Measurements from ENCODE around the gene TRRAP.
A peak's percentile ranks its signal among the peaks of the same experiment; 100 is the strongest.
"Not testable (repeated sequence)": the region's sequence is repeated elsewhere in the genome, so short reads cannot be mapped to it uniquely, and the experiment has no call there.

TRRAP gene

DNA sequence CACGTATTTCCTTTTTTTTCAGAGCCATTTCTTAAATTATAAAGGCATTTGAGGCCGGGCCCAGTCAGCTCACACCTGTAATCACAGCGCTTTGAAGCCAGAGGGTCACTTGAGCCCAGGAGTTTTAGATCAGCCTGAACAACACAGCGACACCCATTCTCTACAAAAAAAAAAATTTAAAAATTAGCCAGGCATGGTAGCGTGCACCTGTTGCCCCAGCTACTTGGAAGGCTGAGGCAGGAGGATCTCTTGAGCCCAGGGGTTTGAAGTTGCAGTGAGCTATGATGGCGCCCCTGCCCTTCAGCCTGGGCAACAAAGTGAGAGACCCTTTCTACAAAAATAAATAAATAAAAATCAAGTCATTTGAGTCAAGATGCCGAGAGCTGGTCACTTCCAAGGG, 11.6 kb upstream of the TRRAP start:
- no peak for DNase-seq

DNA sequence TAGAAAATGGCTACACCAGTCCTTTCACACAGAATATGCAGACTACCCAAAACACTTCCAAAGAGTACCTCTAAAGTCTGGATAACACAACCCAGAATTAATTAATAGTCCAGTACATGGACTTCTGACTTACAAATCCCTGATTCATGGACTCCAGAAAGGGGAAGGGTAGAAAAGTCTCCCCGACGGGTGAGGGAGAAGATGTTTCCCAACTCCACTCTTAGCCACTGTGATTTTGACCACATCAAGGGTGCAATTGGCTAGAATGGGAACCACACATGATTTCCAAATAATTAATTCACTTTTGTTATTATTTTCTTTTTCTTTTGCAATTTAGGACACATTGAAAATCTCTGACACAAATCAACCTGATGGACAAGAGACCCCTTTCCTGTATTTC, 9.9 kb upstream of the TRRAP start:
- no peak for DNase-seq

DNA sequence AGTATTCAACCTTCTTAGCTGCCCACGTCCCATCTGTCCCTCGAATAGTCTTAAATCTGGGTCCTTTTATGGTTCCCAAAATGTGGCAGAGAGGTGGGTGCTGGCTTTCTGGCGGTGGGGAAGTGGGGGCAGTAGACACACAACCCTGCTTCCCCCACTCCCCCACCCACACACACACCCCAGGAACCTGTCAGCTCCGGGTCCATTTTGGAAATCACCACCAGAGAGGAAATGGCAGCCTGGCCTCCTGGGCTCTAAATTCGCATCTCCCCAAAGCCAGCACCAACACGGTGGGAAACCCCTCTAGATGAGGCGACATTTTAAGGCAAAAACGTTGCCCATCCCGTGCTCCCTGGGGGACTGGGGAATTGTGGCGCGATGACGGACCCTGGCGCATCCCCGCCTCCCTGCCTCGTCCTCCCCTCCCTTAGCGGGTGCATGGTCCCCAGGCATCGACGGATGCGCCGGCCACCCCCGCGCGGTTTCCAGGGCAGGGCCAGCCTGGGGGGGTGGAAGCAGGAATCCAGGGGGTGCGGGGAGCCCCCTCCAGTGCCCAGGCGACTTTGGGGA, 9.2 kb upstream of the TRRAP start:
- no peak for DNase-seq

DNA sequence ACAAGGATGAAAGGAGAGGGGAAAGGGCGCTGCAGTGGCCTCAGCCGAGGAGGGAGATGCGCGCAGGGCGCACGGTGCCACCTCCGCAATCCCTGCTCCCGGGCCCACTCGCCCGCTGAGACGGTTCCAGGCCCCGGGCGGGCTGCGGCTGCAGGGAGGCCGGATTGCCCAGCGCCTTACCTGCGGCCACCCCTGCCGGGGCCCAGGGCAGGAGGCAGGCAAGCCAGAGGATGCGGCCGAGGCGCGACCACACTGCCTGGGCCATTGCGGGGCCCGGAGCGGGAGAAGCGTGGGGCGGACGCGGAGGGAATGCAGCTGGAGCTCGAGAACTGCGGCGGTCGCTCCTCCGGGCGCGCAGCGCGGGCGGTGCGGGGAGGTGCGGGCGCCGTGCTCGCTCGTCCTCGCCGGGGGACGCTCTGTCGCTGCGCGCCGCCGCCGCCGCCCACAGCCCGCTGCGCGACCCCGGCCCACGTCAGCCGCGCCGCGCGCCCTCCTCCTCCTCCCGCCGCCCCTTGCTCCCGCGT, 8.7 kb upstream of the TRRAP start, which contains the start of gene TMEM130:
Gene TMEM130, minus strand, starts transcription at position 418 of the 524 bp plus-strand sequence. Its CDS starts 153 bp downstream, at position 265.
- DNase-seq = no peak

DNA sequence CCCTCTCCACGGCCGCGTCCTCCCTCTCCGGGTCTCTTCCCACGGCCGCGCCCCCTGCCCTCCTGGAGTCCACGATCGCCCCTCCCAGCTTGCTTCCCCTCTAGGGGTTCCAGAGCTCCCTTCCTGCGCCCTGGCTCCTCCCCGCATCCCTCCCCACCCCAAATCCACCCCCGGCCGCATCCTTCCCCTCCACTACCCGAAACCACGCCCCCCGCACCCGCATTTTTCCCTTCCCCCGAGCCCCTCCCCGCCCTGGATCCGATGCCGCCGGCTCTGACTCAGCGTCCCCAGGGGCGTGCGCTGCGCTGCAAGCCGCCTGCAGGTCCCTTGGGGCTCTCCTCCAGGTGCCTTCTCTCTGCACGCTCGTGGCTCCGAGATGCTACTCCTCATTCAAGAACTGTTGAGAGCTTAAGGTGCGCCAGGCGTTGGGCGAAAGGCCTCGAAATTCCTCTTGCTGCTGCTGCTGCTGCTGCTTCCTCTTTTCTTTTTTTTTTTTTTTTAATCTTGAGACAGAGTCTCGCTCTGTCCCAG, 8.1 kb upstream of the TRRAP start:
- peak; percentile 28 to 38 for DNase-seq

DNA sequence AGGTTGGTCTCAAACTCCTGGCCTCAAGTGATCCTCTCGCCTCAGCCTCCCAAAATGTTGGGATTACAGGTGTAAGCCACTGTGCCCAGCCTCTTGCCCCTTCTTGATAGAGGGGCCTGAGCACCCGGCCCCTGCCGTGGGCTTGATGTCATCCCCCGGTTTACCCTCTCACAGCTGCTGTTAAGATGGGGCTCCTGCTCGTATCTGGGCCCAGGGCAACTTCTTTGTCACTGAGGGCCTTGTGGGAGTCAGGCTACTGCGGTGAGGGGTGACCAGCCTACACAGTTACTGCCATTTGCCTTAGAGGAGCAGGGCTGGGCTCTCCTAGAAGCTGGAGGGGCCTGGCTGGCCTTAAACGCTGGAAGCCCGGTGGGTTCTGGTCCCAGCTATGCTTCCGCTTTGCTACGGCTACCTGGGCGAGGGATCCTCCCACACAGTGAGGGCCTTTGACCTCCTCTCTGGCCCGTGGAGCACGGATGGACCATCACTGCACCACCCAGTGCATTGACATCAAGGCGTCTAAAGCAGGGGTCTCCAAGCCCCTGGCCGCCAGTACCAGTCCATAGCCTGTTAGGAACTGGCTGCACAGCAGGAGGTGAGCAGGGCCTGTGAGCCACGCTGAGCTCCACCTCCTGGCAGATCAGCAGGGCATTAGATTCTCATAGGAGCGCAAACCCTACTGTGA, 7.4 kb upstream of the TRRAP start:
- DNase-seq = no peak

DNA sequence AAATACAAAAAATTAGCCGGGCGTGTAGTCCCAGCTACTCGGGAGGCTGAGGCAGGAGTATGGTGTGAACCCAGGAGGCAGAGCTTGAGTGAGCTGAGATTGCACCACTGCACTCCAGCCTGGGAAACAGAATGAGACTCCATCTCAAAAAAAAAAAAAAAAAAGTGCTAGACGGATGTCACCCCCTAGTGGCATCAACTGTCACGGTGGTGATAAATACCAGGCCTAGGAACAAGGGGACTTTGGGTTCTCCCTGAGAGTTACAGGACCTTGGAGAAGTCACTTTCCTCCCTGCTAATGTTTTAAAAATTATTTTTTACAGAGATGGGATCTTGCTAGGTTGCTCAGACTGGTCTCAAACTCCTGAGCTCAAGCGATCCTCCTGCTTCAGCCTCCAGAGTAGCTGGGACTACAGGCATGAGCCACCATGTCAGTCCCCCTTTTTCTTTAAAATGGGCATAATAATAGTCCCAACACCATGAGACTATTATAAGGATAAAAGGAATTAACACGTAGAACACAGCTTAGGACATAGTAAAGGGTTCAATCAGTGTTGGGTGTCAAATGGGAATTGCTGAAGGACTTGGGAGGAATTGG, 5.9 kb upstream of the TRRAP start:
- peak; percentile 19 to 52 for DNase-seq

DNA sequence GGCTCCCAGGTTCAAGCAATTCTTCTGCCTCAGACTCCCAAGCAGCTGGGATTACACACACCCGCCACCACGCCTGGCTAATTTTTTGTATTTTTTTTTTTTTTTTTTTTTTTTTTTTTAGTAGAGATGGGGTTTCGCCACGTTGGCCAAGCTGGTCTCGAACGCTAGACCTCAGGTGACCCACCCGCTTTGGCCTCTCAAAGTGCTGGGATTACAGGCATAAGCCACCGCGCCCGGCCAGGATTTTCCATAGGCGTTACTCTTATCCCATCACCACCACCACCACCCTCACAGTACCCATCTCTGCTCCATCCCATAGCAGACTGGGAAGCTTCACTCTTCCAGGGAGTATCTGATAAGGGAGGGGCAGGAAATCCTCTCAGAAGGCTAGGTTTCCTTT, 4.7 kb upstream of the TRRAP start:
- not testable (repeated sequence) for DNase-seq

DNA sequence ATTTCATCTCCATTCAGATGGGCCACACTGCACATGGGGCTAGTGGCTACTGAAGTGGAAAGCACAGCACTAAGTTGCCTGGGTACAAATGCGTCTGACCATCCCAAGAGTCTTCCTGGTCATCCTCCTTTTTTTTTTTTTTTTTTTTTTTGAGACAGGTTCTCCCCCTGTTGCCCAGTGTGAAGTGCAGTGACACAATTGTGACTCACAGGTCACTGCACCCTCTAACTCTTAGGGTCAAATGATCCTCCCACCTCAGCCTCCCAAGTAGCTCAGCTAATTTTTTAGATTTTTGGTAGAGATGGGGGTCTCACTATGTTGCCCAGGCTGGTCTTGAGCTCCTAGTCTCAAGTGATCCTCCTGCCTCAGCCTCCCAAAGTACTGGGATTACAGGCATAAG, 3.4 kb upstream of the TRRAP start:
- no peak for DNase-seq

DNA sequence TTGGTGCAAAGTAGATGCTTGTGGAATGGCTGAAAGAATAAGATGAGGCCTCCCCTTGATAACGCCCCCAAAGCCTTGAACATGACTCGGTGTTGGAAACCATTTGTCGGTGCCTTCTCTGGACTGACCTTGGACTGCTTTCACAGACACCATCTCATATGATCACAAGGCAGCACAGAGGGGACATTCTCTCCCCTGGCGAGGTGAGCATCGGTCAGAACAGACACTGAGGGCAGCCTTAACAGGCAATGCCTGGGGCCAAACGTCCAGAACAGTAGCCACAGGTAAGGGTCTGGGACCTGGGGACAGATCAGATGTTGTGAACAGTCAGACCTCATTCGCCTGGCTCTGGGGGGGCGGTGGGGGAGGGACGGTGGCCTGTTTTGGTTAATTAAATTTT, 2.8 kb upstream of the TRRAP start:
- no peak for DNase-seq

DNA sequence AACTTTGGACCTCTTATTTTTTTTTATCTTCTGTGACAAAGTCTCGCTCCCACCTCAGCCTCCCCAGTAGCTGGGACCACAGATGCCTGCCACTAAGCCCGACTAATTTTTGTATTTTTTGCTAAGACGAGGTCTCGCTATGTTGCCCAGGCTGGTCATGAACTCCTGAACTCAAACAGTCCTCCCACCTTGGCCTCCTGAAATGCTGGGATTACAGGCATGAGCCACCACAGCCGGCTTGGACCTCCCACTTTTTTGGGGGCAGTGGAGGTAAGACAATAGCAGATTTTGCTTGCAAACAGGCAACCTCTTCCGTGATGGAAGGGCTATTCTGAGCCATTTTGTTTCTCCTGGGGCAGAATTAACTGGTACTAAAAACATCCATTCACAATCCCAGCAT, 1.2 kb upstream of the TRRAP start:
- DNase-seq = no peak

DNA sequence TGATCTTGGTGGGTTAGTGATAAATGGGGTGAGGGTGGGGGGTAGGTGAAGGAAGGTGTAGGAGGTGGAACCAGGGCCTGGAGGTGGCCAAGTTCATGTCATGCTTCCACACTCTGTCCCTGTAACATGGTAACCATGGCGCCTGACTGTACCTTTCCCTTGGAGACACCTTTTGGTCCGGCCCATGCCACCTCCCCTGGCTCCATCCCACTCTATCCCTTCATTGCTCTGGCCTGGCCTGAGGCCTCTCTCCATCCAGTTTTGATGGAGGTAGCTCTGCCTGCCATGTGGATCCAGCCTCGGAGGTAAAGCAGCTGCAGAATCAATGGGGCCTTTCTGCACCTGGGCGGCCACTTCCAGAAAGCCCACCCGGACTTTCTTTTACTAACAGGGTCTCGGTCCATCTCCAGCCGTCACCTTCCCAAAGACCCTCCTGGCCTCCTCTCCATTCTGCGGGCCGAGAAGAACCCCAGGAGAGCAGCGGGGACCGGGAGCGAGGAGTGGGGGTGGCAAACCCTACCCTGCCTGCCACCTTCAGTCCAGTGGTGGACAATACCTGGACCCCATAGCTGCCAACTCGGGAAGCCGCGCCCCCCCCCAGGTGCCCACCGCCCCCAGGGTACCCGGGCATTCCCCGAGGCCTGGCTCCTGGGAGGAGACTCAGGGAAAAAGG, 504 bp upstream of the TRRAP start:
- no peak for DNase-seq

DNA sequence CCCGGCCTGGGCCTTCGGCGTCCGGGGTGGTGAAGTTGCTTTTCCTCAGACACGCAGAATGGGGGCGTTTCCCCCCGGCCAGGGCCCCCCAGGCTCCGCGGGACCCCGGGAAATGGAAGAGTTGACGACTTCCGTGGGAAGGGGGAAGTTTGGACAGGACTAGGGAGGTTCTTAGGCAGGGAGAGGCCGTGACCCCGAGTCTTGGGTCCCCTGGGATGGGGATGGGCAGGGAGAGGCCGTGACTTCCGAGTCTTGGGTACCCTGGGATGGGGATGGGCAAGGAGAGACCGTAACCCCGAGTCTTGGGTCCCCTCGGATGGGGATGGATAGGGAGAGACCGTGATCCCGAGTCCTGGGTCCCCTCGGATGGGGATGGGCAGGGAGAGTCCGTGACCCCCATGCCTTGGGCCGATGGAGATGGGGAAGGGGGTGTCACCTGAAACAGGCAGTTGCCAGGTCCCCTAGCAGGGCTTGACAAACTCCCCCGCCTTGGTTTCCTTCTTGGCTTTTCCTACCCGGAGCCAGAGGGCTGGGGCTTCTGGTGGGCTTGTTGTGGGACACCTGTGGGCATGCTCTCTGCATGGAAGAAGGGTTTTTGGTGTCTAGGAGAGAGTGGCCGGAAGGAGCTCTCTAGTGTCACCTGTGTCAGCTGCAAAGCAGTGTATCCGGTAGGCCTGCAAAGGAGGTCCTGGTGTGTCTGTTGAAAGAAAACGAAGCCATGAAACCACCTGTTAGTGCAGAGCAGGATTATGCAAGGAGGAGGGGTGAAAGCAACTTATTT, 1.1 kb downstream of the TRRAP start:
- DNase-seq = peak; percentile 7 to 21

DNA sequence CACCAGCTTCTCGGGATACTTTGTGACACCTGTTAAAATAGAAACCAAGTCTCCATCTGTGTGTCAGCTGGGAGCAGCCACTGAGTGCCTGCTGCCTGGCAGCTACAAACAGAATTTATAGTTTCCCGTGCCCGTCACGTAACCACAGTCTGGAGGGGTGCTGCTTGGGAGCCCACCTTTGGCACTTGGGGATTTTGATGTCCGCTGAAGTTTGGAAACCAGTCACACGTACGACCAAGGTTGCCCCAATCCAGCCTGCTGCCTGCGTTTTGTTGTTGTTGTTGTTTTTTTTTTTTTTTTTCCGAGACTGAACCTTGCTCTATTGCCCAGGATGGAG, 1.6 kb downstream of the TRRAP start:
- no peak for DNase-seq

DNA sequence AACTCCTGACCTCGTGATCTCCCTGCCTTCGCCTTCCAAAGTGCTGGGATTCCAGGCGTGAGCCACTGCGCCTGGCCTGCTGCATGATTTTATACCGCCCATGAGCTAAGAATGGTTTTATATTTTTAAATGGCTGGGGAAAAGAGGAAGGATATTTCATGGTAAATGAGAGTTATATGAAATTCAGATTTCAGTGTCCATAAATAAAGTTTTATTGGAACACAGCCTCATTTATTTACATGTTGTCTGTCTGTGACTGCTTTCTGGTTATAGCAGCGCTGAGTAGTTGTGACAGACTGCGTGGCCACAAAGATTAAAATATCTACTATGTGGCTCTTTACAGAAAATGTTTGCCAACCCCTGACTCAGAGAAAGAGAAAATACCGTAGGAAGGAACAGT, 2.2 kb downstream of the TRRAP start:
- DNase-seq = no peak

DNA sequence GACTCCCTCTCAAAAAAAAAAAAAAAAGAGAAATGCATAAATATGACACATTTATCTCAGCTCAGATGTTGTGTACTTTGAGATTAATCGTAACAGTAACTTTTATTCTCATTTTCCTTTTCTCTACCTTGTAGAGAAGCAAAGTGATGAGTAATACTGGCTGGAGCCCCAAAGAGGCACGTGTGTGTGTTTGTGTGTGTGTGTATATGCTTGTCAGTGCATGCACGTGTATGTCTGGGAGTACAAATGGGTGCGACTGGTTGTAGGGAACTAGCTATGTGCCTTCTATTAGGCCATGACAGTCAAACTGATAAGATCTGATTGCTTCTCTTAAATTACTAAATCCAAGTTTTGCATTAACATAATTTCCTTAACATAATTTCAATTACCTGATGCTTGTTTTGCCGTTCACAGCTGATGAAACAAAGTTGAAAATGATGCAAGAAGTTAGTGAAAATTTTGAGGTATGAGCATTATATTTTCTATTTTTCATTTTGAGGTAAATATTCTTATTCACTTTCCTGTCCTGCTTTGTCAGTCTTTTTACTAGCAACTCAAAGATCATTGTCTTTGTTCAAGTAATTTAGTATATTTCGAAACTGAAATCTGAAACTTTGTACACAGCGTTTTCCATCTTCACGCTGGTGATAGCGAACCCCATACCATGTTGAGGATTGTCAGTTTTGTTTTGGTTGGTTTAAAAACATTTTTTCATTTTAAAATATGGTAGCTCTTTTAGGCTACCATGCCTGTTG, 3.4 kb downstream of the TRRAP start:
- no peak for DNase-seq

DNA sequence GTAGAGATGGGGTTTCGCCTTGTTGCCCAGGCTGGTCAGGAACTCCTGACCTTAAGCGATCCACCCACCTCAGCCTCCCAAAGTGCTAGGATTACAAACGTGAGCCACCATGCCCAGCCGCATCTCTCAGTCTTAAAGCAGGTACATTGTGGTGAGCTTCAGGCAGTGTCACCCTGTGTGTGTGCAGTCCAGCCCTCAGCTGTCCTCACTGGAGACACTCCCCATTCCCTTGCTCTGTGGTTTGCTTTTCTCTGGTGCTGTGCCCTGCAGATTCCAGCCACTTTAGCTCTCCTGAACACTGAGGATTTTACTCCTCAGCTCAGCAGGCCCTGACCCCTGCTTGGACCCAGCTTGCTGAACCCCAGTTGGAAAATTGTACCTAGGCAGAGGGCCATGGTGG, 6.1 kb downstream of the TRRAP start:
- no peak for DNase-seq

DNA sequence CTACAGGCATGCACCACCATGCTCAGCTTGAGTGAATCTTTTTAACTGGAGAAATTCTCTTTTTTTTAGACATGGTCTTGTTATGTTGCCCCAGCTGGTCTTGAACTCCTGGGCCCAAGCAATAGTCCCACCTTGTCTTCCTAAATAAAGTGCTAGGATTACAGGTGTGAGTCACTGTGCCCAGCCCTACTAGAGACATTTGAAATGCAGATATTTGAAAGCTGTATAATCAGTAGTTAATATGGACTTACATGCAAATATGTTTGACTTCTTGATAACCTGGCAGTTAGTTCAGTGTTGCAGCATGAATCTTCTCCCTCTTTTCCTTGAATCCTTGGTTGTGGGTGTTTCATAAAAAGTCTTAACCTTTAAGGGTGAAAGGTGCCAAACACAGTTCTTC, 8.7 kb downstream of the TRRAP start:
- DNase-seq = no peak

DNA sequence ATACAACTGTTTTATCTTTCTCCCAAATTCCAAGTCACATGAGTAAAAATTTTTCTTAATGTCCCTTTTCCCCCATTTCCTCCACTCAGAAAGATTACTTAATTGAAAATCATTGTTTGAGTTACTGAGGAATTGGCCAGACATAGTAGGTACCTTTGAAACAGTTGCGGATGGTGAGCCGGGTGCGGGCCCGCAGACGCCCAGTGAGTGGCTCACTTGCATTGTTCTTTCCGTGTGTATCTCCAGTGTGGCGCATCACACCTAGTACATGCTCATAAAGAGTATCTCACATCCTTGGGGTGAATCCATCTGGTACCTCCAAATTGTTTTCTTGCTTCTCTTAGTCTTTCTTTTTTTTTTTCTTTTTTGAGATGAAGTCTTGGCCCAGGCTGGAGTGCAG, 14.3 kb downstream of the TRRAP start:
- DNase-seq = no peak

DNA sequence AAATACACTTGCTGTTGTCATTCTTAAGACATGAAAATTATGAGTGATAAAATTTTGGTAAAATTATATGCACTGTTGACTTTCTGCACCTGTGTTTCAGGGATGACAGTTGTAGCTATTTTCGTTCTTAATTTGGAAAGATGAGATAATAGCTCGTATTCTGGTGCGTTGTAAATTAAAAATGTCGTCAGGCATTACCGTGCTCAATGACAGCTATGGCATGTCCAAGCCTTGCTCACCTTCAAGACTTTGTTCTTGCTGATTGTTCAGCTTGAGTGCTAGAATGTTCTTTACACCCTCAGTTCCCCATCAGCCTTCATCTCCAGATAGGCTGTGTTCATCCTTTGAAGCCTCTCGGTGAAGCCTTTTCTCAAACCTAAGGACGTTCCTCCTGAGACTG, 21.5 kb downstream of the TRRAP start:
- DNase-seq = no peak

DNA sequence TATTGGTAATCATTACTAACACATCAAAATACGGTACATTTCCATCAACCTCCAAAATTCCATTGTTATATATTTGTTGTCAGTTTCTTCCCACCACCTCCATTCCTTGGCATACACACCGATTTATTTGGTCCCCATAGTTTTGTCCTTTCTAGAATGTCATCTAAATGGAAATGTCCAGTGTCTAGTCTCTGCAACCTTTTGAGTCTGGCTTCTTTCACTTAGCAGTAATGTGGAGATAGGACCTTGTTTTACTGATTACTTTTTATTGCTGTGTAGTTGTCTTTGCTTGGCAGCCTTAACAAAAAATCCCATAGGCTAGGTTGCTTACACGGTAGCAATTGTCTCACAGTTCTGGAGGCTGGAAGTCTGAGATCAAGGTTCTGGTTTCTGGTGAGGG, 22.5 kb downstream of the TRRAP start:
- no peak for DNase-seq

DNA sequence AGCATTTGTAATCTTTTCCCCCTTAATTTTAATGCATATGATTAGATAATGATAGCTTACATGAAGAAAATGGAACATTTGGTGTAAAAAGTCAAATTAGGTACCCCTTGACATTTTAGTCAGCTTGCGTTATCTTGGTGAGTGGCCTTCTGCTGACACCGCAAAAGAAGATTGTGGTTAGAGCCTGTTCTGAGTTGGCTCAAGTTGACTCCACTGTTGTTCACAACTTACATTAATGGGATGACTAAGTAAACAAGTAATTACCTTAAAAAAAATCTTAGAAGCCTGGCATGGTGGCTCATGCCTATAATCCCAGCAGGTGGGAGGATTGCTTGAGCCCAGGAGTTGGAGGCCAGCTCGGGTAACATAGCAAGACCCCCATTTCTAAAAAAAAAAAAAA, 24.2 kb downstream of the TRRAP start:
- no peak for DNase-seq
